HepG2 (cell line): ENCODE data around the gene MTMR6. TPM values are rescaled to one million over a fixed set of nuclear protein-coding genes. Genes with fewer than 3 reads are reported as not detected.
A peak's percentile ranks its signal among the peaks of the same experiment; 100 is the strongest.

Experiments used
- ZNF225 ChIP-seq: sonication (generic); formaldehyde crosslinking; IDR thresholded peaks from 2 replicates; pipeline ENCODE4 v1.4.0; 2020; ENCODE audit warnings: mild to moderate bottlenecking, missing genetic modification reagents
- ZNF337 ChIP-seq: sonication (generic); formaldehyde crosslinking; IDR thresholded peaks from 2 replicates; pipeline ENCODE4 v1.5.1; 2020; ENCODE audit warnings: missing genetic modification reagents, low read depth, mild to moderate bottlenecking, borderline replicate concordance
- ZNF451 ChIP-seq: sonication (generic); formaldehyde crosslinking; IDR thresholded peaks from 2 replicates; pipeline ENCODE4 v1.5.0; 2020; ENCODE audit warnings: mild to moderate bottlenecking, missing genetic modification reagents
- ZNF678 ChIP-seq: sonication (generic); formaldehyde crosslinking; IDR thresholded peaks from 2 replicates; pipeline ENCODE4 v1.4.0; 2020; ENCODE audit warnings: mild to moderate bottlenecking, missing genetic modification reagents
- ZNF737 ChIP-seq: sonication (generic); formaldehyde crosslinking; IDR thresholded peaks from 2 replicates; pipeline ENCODE4 v1.5.0; 2020; ENCODE audit warnings: missing genetic modification reagents, mild to moderate bottlenecking, borderline replicate concordance
- polyA plus RNA-seq, 8 experiments: library from polyadenylated mRNA; depleted of rRNA in 3 of 8; stranded (reverse) in 7 of 8; unstranded in 1 of 8; fragments of >200 nt; fragmentation: Illumina TruSeq in 4 of 8; extraction: Trizol in 4 of 8; gene quantifications; 2 replicates each; pipeline versions ENCODE4 v1.2.1 to v1.2.3, GENCODE V29; 2011 to 2016; ENCODE audit warnings: low read depth in 4 of 8, missing spikeins in 1 of 8, mixed read lengths in 1 of 8; ENCODE audit not compliant: insufficient read depth in 1 of 8
- total RNA-seq, 5 experiments: library from RNA; depleted of rRNA; stranded (reverse); fragments of >200 nt; fragmentation: Illumina TruSeq; extraction: Trizol; gene quantifications; 2 replicates each; pipeline ENCODE4 v1.2.3, GENCODE V29; 2016; ENCODE audit warnings: low read depth in 1 of 5
- TF ChIP-seq, protein P1 (sequence below): sonication (generic); formaldehyde crosslinking; IDR thresholded peaks from 2 replicates; pipeline ENCODE4 v1.5.0; 2020; ENCODE audit warnings: mild to moderate bottlenecking, missing genetic modification reagents, borderline replicate concordance
- TF ChIP-seq, protein P2 (sequence below): IDR thresholded peaks from 2 replicates; pipeline ENCODE4 v1.6.1; 2012; ENCODE audit warnings: inconsistent platforms
- TF ChIP-seq, protein P3 (sequence below): sonication (generic); formaldehyde crosslinking; IDR thresholded peaks from 2 replicates; pipeline ENCODE4 v1.5.1; 2020; ENCODE audit warnings: missing genetic modification reagents, mild to moderate bottlenecking, borderline replicate concordance
- TF ChIP-seq, protein P4 (sequence below): sonication (generic); formaldehyde crosslinking; IDR thresholded peaks from 2 replicates; pipeline ENCODE4 v1.4.0; 2020; ENCODE audit warnings: missing genetic modification reagents
- TF ChIP-seq, protein P5 (sequence below): IDR thresholded peaks from 2 replicates; pipeline ENCODE4 v1.4.0; 2020; ENCODE audit warnings: mild to moderate bottlenecking, missing genetic modification reagents
- TF ChIP-seq, protein P6 (sequence below): sonication (generic); formaldehyde crosslinking; IDR thresholded peaks from 2 replicates; pipeline ENCODE4 v1.5.1; 2020; ENCODE audit warnings: missing genetic modification reagents, mild to moderate bottlenecking, borderline replicate concordance

The MTMR6 gene
- total and polyA plus RNA-seq, 2 of the 13 experiments (the other 11 are each of a cell fraction or from before 2014, with no cell fraction given): 3.4 to 7.8 TPM

DNA sequence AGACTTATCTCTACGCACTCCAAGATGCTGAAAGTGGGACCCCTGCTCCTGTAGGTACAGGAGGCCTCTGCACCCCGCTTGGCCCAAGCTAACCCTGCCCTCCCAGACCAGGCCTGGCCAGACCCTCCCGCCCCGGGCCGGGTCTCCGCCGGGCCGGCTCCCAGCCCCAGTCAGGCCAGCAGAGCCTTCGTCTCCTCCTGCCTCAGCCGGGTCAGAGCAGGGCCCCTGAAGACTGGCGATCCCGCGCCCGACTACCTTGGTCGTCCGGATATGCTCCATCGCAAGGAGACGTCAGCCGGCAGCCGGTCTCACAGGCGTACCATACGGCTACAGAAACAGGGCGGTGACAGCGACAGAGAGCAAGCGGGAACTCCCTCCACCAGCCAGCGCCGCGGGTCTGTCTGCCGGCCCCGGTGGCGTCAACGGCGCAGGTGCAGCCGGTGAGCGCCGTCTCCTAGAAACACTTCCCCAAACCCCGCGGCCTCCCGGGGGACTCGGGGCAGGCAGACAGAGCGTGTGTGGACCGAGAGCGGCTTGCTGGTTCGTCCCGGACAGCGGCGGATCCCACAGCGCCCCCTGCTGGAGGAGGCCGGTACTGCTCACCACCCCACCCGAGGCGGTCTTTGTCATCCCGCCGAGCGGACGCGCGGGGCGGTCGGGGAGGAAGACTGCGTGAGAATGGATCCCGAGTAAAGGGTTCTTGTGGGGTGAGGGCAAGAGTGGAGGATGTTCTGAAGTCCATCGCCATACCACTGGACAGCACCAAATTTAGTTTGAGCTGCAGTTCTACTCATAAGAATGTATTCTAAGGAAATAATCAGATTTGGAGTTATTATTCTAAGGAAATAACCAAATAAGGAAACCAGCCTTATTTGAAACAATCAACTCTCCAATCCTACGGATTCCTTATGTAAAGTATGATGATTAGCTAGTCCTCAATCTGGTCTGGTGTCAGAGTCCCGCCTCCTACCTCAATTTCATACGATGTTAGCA lies at the start of gene MTMR6 (continued):
- TF ChIP-seq, protein P1, sequence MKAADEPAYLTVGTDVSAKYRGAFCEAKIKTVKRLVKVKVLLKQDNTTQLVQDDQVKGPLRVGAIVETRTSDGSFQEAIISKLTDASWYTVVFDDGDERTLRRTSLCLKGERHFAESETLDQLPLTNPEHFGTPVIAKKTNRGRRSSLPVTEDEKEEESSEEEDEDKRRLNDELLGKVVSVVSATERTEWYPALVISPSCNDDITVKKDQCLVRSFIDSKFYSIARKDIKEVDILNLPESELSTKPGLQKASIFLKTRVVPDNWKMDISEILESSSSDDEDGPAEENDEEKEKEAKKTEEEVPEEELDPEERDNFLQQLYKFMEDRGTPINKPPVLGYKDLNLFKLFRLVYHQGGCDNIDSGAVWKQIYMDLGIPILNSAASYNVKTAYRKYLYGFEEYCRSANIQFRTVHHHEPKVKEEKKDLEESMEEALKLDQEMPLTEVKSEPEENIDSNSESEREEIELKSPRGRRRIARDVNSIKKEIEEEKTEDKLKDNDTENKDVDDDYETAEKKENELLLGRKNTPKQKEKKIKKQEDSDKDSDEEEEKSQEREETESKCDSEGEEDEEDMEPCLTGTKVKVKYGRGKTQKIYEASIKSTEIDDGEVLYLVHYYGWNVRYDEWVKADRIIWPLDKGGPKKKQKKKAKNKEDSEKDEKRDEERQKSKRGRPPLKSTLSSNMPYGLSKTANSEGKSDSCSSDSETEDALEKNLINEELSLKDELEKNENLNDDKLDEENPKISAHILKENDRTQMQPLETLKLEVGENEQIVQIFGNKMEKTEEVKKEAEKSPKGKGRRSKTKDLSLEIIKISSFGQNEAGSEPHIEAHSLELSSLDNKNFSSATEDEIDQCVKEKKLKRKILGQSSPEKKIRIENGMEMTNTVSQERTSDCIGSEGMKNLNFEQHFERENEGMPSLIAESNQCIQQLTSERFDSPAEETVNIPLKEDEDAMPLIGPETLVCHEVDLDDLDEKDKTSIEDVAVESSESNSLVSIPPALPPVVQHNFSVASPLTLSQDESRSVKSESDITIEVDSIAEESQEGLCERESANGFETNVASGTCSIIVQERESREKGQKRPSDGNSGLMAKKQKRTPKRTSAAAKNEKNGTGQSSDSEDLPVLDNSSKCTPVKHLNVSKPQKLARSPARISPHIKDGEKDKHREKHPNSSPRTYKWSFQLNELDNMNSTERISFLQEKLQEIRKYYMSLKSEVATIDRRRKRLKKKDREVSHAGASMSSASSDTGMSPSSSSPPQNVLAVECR (CRISPR knock-in tag): peak; percentile 84; the same call in 1 of the 2 replicates
- TF ChIP-seq, protein P2, sequence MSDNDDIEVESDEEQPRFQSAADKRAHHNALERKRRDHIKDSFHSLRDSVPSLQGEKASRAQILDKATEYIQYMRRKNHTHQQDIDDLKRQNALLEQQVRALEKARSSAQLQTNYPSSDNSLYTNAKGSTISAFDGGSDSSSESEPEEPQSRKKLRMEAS: peak; percentile 59; the same call in 1 of the 2 replicates
- TF ChIP-seq ZNF451 (0 out of 2 replicates have a peak, but pooled peaks have one; percentile 59), ZNF225 (no peak), ZNF337 (CRISPR knock-in tag) (no peak), ZNF737 (no peak), ZNF678 (CRISPR knock-in tag) (peak; percentile 73; the same call in 1 of the 2 replicates)
- TF ChIP-seq, protein P3, sequence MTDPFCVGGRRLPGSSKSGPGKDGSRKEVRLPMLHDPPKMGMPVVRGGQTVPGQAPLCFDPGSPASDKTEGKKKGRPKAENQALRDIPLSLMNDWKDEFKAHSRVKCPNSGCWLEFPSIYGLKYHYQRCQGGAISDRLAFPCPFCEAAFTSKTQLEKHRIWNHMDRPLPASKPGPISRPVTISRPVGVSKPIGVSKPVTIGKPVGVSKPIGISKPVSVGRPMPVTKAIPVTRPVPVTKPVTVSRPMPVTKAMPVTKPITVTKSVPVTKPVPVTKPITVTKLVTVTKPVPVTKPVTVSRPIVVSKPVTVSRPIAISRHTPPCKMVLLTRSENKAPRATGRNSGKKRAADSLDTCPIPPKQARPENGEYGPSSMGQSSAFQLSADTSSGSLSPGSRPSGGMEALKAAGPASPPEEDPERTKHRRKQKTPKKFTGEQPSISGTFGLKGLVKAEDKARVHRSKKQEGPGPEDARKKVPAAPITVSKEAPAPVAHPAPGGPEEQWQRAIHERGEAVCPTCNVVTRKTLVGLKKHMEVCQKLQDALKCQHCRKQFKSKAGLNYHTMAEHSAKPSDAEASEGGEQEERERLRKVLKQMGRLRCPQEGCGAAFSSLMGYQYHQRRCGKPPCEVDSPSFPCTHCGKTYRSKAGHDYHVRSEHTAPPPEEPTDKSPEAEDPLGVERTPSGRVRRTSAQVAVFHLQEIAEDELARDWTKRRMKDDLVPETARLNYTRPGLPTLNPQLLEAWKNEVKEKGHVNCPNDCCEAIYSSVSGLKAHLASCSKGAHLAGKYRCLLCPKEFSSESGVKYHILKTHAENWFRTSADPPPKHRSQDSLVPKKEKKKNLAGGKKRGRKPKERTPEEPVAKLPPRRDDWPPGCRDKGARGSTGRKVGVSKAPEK (CRISPR knock-in tag): no peak; the same call in 1 of the 2 replicates
- TF ChIP-seq, protein P4, sequence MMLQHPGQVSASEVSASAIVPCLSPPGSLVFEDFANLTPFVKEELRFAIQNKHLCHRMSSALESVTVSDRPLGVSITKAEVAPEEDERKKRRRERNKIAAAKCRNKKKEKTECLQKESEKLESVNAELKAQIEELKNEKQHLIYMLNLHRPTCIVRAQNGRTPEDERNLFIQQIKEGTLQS (CRISPR knock-in tag): no peak
- TF ChIP-seq, protein P5, sequence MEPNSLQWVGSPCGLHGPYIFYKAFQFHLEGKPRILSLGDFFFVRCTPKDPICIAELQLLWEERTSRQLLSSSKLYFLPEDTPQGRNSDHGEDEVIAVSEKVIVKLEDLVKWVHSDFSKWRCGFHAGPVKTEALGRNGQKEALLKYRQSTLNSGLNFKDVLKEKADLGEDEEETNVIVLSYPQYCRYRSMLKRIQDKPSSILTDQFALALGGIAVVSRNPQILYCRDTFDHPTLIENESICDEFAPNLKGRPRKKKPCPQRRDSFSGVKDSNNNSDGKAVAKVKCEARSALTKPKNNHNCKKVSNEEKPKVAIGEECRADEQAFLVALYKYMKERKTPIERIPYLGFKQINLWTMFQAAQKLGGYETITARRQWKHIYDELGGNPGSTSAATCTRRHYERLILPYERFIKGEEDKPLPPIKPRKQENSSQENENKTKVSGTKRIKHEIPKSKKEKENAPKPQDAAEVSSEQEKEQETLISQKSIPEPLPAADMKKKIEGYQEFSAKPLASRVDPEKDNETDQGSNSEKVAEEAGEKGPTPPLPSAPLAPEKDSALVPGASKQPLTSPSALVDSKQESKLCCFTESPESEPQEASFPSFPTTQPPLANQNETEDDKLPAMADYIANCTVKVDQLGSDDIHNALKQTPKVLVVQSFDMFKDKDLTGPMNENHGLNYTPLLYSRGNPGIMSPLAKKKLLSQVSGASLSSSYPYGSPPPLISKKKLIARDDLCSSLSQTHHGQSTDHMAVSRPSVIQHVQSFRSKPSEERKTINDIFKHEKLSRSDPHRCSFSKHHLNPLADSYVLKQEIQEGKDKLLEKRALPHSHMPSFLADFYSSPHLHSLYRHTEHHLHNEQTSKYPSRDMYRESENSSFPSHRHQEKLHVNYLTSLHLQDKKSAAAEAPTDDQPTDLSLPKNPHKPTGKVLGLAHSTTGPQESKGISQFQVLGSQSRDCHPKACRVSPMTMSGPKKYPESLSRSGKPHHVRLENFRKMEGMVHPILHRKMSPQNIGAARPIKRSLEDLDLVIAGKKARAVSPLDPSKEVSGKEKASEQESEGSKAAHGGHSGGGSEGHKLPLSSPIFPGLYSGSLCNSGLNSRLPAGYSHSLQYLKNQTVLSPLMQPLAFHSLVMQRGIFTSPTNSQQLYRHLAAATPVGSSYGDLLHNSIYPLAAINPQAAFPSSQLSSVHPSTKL (CRISPR knock-in tag): peak; percentile 60; the same call in 1 of the 2 replicates
- TF ChIP-seq, protein P6, sequence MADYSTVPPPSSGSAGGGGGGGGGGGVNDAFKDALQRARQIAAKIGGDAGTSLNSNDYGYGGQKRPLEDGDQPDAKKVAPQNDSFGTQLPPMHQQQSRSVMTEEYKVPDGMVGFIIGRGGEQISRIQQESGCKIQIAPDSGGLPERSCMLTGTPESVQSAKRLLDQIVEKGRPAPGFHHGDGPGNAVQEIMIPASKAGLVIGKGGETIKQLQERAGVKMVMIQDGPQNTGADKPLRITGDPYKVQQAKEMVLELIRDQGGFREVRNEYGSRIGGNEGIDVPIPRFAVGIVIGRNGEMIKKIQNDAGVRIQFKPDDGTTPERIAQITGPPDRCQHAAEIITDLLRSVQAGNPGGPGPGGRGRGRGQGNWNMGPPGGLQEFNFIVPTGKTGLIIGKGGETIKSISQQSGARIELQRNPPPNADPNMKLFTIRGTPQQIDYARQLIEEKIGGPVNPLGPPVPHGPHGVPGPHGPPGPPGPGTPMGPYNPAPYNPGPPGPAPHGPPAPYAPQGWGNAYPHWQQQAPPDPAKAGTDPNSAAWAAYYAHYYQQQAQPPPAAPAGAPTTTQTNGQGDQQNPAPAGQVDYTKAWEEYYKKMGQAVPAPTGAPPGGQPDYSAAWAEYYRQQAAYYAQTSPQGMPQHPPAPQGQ (CRISPR knock-in tag): no peak
